Head of caudate nucleus (tissue), 42 donors: ENCODE data around the gene AP4M1.

Experiments
- DNase-seq, 42 donors: peaks; one replicate each; pipeline versions ENCODE4 v3.0.0 to v3.0.0-alpha.2; 2020 to 2021; ENCODE audit warnings: mixed read lengths in 7 of 42
- intact Hi-C: fragments of 100-400 bp; cut with DNase I; formaldehyde crosslinking; loops from one replicate; pipeline ENCODE4 v1.15.0; 2022

AP4M1 gene

DNA sequence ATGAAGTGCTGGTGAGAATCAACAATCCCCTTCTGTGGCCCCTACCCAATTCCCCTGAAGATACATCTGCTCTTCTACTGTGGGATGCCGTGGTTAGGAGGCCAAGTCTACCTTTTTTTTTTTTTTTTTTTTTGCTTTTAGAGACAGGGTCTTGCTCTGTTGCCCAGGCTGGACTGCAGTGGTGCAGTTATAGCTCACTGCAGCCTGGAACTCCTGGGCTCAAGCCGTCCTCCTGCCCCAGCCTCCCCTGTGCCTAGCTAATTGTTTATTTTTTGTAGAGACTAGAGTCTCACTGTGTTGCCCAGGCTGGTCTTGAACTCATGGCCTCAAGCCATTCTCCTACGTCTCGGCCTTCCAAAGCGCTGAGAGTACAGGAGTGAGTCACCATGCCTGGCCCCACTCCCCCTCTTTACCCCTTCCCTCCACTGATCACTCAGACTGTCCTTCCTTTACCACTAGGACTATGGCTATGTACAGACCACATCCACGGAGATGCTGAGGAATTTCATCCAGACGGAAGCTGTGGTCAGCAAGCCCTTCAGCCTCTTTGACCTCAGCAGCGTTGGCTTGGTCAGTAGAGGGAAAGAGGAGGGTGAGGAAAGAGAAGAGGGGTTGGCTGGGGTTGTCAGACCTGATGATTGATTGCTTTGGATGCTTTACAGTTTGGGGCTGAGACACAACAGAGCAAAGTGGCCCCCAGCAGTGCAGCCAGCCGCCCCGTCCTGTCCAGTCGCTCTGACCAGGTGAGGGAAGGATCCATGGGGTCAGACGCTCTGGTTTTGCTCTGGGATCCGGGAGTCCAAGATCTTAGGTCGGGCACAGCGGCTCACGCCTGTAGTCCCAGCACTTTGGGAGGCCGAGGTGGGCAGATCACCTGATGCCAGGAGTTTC is 1.8 kb downstream of the AP4M1 start:
- intact Hi-C loops, result no loop called here
- DNase-seq, result no peak

DNA sequence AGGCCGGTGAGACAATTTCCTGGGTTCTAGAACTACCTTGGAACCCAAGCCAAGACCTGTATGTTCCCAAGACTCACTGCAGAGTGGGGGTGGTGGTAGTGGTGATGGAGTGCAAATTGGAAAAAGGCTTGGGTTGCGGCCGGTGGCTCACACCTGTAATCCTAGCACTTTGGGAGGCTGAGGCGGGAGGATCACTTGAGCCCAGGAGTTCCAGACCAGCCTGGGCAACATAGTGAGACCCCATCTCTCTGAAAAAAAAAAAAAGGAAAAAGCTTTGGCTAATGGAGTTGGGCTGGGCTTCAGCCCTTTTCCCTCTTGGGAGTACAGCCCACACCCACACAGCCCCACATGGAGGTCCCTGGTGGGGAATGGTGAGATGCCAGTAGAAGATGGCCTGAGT is 4.1 kb downstream of the AP4M1 start:
- intact Hi-C loops, result no loop called here
- DNase-seq, result no peak

DNA sequence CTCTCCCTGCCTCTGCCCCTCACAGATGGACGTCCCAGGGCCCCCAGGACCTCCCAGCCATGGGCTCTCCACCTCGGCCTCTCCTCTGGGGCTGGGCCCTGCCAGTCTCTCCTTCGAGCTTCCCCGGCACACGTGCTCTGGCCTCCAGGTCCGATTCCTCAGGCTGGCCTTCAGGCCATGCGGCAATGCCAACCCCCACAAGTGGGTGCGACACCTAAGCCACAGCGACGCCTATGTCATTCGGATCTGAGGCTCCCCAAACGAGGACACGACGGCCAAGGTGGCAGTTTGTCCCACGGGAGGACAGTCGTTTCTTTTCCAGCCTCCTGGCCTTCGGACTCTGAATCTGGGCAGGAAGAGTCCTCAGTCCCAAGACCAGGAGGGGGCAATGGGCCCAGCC is 5.2 kb downstream of the AP4M1 start:
- no peak for DNase-seq
- intact Hi-C loops, result no loop called here

DNA sequence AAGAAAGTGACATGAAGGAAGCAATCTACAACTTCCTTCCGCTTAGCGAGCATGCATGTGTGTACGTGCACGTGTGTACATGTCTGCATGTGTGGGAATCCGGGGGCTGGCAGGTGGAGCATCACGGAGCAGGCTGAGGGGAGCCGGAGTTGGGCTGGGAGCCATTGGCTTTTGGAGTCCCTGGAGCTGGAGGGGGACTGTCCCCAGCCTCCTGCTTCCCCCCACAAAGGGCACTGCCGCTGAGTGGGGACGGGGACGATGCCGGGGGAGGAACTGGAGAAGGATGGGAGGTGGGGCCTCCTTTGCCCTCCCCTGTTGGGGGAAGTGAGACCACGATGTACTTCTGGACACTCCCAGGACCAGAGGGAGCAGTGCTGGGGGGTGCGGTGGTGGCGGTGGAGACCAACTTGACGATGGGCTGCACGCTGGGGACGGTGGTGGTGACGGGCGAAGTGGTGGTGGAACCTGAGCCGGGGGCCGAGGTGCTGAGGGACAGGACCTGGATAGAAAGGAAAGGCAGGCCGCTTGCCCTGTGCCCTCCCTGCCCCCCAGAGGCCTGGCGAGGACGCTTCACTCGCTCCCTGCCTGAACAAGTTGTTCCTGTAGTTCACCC is 5.8 kb downstream of the AP4M1 start:
- intact Hi-C loops, result no loop called here
- DNase-seq, result peak in 1 of 42 donors; percentile 47

DNA sequence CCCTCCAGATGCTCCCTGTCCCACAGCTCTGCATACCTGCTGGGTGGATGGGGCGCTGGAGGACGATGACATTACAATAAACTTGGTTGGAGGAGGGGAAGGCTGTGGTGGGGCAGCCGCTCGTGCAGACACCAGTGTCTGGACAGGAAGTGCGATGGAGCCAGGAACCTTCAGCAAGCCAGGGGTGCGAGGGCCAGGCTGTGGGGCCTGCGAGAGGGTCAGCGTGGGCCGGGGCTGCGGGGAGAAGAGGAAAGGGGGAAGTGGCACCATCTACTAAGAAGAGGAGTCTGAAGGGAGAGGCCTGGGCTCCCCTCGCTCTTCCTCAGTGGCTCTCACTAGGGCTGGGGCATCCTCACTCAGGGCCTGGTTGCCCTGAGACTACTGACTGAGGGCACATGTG is 6.4 kb downstream of the AP4M1 start:
- no peak for DNase-seq
- intact Hi-C loops, result no loop called here

DNA sequence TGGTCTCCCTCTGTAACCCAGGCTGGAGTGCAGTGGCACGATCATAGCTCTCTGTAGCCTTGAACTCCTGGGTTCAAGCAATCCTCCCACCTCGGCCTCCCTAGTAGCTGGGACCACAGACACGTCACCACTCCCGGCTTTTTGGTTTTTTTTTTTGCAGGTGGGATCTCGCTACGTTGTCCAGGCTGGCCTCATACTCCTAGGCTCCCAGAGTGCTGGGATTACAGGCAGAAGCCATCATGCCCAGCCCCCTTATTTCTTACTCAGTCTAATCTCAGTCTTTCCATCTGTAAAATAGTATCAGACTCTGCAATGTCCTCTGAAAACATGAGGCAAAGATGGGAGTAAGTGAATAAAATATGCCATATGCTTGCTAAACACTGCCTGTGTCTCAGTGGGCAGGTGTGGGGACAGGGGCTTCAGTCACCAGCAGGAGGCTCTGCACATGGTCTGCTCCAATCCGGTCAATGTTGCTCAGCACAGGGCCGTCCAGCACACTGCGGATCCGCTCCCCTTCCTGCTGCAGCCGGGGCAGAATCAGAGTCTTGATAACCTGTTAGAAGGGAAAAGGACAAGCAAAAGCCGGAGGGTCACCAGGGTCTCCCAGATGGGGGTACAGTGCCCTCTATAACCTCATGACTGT is 8.2 kb downstream of the AP4M1 start:
- no peak for DNase-seq
- intact Hi-C loops, result no loop called here

DNA sequence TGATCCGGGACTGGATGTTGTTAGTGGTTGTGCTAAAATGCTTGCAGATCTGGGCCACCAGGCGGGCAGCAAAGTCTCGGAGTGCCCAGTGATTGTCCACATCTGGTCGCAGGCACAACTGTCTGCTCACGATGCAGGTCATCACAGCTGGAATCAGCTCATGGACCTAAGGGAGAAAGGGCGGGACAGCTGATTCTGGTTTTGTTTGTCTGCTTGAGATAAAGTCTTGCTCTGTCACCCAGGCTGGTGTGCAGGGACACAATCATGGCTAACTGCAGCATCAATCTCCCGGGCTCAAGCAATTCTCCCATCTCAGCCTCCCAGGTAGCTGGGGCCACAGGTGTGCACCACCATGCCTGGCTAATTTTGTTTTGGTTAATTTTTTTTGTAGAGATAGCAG is 9.7 kb downstream of the AP4M1 start:
- no peak for DNase-seq
- intact Hi-C loops, result no loop called here

DNA sequence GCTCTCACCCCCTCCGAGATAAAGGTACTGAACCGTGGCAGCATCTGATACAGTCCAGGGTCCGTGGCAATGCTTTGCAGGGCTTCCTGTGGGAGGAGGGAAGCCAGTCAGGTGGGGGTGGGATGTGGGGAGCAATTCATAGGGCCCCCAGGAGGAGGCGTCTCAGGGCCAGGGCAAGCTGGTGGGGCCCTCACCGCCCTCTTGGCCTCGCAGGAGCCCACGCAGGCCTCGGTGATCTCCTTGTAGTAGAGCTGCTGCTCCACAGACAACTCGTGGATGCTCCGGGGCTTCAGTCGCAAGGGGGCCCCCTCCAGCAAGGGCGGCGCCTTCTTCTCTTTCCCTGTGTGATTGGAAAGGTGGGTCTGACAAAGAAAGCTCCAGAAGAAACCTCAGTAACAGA is 10.5 kb downstream of the AP4M1 start:
- intact Hi-C loops, result no loop called here
- no peak for DNase-seq

DNA sequence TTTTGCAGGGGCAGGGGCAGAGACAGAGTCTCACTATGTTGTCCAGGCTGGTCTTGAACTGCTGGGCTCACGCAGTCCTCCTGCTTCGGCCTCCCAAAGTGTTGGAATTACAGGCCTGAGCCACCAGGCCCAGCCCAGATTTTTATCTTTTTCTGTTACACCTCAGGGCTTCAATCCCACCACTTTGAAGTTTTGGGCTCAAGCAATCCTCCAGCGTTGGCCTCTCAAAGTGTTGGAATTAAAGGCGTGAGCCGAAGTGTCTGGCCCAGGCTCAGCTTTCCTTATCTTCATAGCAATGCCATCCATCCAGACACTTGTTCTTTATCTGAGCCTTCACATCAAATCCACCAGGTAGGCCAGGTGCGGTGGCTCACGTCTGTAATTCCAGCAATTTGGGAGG is 13.6 kb downstream of the AP4M1 start:
- intact Hi-C loops, result no loop called here

DNA sequence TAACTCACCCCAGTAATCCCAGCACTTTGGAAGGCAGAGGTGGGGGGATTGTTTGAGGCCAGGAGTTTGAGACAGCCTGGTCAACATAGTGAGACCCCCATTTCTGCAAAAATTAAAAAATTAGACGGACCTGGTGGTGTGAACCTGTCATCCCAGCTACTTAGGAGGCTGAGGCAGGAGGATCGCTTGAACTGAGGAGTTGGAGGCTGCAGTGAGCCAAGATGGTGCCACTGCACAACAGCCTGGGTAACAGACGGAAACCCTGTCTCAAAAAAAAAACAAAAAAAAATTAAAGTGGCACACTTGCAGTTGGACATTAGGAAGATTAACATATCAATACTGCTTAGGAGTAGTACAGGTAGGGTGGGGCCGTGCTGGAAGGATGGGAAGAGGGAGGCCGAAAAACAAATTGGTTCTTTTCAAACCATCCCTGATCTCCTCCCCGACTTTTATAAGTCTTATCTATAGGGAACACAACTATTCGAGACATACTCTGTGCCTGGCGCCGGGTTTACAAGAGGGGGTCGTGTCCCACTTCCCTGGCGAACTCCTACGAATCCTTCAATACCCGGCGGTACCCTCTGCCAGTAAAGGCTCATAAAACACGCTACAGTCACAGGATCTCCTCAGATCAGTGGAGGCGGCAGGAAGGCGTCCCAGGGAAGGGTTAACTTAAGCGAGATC is 17.1 kb downstream of the AP4M1 start:
- DNase-seq, result no peak
- intact Hi-C loops, result no loop called here

More for the DNA sequence above, 13.6 kb downstream of the AP4M1 start:
- no peak for DNase-seq

DNA sequence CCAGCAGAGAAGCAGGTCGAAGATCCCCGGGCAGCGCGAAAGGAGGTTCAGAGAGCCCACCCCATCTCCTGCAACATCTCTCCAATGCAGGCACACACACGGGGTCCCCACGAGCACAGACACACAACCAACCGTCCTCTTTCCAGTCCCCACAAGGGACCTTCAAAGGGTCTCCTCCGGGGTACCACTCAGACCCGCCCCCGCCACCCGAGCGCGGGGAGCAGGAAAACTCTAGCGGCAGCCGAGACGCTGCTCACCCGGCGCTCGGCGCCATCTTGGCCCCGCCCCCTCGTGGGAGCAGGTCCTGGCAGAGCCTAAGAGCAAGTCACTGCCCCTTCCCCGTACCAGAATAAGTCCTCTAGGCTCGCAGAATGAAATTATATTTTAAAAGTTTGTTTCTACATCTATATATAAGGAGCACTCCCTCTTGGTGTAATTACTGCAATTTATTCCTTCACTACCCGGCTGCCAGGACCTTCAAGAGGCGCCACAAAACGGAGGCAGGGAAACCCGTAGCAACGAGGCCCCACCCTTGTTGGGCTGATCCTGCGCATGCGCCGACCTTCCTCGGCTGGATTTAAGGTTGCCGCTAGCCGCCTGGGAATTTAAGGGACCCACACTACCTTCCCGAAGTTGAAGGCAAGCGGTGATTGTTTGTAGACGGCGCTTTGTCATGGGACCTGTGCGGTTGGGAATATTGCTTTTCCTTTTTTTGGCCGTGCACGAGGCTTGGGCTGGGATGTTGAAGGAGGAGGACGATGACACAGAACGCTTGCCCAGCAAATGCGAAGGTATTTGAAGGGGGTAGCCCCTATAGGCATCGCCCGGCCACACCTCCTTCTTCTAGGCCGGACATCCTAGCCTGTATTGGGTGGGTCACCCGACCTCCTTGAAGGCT is 17.9 kb downstream of the AP4M1 start, which contains the start of the genes CNPY4 and TAF6:
TSS of gene CNPY4 (plus strand) at position 563 of the 898 bp plus-strand sequence. CDS start at position 674, 111 bp downstream.
TSS of gene TAF6 (minus strand) at position 287 of the 898 bp plus-strand sequence. CDS start 5,149 bp downstream, outside the sequence.
- DNase-seq, result peak; percentile 93 to 99 (median 97)
- intact Hi-C loops, result no loop called here

DNA sequence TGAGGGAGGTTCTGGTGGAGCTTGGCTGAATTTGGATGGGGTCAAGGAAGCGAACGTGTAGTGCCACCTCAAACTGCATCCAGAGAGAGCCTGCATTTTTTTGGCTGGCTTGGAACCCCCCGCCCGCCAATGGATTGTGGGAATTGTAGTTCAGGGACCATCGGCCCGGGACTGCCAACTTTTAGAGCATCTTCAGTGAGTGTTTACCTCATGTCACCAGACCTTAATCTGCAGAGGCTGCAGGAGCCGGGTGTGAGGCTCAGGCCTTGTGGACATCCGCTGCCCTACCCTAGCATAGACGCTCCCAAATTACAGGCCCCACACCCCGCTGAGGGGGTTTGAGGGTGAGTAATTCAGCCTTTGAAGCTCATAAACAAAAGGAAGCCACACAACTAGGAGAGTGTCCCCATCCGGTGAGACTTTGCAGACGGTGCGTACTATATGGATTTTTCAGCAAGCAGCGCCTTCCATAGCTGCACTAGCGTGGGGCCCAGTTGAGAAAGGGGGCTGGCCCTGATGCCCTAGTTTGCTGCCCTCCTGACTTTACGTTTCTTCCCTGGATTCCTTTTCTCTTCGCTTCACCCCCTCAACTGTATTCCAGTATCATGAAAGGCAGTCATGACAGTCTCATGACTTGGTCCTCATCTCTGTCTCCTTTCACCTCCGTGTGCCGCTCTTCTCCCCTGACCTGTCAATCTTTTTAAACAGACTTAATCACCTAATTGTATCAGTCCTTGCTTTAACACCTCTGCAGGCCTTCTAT is 18.7 kb downstream of the AP4M1 start:
- peak; percentile 69 to 92 (median 83) for DNase-seq
- intact Hi-C loops, result no loop called here

DNA sequence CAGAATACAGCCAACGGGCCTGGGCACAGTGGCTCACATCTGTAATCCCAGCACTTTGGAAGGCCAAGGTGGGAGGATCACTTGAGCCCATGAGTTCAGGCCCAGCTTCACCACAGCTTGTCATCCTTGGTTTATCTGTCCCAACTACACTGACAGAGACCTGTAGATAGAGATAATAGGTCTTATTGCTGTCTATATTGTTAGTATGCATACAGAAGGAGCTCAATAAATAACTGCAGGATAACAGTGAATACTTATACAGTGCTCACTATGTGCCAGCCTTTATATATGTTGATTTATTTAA is 19.2 kb downstream of the AP4M1 start:
- intact Hi-C loops, result no loop called here
- DNase-seq, result no peak

DNA sequence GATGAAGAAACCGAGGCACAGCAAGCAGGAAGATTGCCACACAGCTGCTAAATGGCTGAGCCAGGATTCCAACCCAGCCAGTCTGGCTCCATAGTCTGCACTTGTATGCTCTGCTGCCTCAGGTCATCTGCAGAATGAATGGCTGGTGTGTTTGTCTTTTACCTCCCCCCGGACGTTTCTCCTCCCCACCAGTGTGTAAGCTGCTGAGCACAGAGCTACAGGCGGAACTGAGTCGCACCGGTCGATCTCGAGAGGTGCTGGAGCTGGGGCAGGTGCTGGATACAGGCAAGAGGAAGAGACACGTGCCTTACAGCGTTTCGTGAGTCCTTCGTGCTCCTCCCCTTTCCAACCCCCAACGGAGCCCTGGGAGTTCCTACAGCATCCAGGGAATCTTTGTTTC is 20.6 kb downstream of the AP4M1 start:
- intact Hi-C loops, result no loop called here
- DNase-seq, result no peak

DNA sequence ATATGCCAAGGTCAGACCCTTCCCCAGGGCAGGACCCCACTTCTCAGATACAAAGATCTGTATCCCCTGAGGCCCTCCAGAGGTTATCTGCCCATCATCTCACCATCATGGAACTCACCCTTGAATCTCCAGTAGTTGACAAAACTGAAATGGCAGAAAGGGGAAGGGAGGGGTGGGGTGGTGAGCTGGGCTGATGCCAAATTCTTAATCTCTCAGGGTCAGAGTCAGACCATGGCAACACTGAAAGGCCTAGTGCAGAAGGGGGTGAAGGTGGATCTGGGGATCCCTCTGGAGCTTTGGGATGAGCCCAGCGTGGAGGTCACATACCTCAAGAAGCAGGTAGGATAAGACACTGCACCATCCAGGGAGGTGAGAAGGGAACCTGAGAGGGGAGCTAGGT is 21.1 kb downstream of the AP4M1 start:
- no peak for DNase-seq
- intact Hi-C loops, result no loop called here

DNA sequence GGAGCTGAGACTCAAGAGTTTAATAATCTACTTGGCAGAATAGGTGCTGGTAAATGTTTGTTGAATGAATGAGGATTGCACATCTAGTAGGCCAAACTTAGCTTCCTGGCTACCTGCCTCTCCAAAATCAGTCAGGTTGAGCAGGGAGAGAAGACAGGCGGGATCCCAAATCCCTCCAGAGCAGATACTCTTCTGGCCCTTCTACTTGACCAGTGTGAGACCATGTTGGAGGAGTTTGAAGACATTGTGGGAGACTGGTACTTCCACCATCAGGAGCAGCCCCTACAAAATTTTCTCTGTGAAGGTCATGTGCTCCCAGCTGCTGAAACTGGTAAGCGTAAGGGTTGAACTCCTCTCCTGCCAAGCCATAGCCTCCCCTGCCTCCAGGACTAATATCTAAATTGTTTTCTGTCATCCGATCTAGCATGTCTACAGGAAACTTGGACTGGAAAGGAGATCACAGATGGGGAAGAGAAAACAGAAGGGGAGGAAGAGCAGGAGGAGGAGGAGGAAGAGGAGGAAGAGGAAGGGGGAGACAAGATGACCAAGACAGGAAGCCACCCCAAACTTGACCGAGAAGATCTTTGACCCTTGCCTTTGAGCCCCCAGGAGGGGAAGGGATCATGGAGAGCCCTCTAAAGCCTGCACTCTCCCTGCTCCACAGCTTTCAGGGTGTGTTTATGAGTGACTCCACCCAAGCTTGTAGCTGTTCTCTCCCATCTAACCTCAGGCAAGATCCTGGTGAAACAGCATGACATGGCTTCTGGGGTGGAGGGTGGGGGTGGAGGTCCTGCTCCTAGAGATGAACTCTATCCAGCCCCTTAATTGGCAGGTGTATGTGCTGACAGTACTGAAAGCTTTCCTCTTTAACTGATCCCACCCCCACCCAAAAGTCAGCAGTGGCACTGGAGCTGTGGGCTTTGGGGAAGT is 23.1 kb downstream of the AP4M1 start:
- intact Hi-C loops, result no loop called here

More for the DNA sequence above, 23.1 kb downstream of the AP4M1 start:
- no peak for DNase-seq
